SK-N-SH treated with all-trans-retinoic acid at 6 μM for 48 hours (cell line): ENCODE measurements around the gene CLEC2B.

ENCODE experiments used
- ATAC-seq: fragments of 200-7000 bp; cut with Tn5 transposase; 3 replicates; pipeline ENCODE4 v1.9.1; 2020; ENCODE audit warnings: mild to moderate bottlenecking, moderate library complexity
- ARNTL ChIP-seq: fragments of 450-650 bp; formaldehyde crosslinking; IDR thresholded peaks from 2 replicates; pipeline ENCODE4 v1.5.0; 2020; ENCODE audit warnings: low read depth, mild to moderate bottlenecking, moderate library complexity, borderline replicate concordance
- BACH2 ChIP-seq: fragments of 250-450 bp; sonication (Bioruptor Pico); IDR thresholded peaks from 2 replicates; pipeline ENCODE4 v1.9.0; 2021; ENCODE audit warnings: mild to moderate bottlenecking, borderline replicate concordance
- CREB5 ChIP-seq: fragments of 250-450 bp; sonication (Bioruptor Pico); IDR thresholded peaks from 2 replicates; pipeline ENCODE4 v1.5.1; 2020; ENCODE audit warnings: low read depth, mild to moderate bottlenecking, moderate library complexity
- CSDC2 ChIP-seq: fragments of 250-450 bp; sonication (Bioruptor Pico); IDR thresholded peaks from 2 replicates; pipeline ENCODE4 v1.5.0; 2020; ENCODE audit warnings: mild to moderate bottlenecking, moderate library complexity
- CSRNP3 ChIP-seq: fragments of 250-450 bp; sonication (Bioruptor Pico); IDR thresholded peaks from 2 replicates; pipeline ENCODE4 v1.5.1; 2021; ENCODE audit warnings: mild to moderate bottlenecking, moderate library complexity
- ESRRG ChIP-seq: fragments of 250-450 bp; sonication (Bioruptor Pico); IDR thresholded peaks from 2 replicates; pipeline ENCODE4 v1.6.1; 2021; ENCODE audit warnings: mild to moderate bottlenecking
- GLIS3 ChIP-seq: fragments of 250-450 bp; sonication (Bioruptor Pico); IDR thresholded peaks from 2 replicates; pipeline ENCODE4 v1.5.0; 2020; ENCODE audit warnings: mild to moderate bottlenecking, moderate library complexity
- ISL1 ChIP-seq: fragments of 250-450 bp; sonication (Bioruptor Pico); IDR thresholded peaks from 2 replicates; pipeline ENCODE4 v2.1.2; 2022; ENCODE audit warnings: mild to moderate bottlenecking, moderate library complexity
- OSR1 ChIP-seq: fragments of 250-450 bp; sonication (Bioruptor Pico); IDR thresholded peaks from 2 replicates; pipeline ENCODE4 v1.8.0; 2022; ENCODE audit warnings: moderate library complexity, mild to moderate bottlenecking, inconsistent platforms
- PPARA ChIP-seq: fragments of 250-450 bp; sonication (Bioruptor Pico); IDR thresholded peaks from 2 replicates; pipeline ENCODE4 v1.5.0; 2020; ENCODE audit warnings: mild to moderate bottlenecking, borderline replicate concordance
- RARB ChIP-seq: fragments of 250-450 bp; sonication (Bioruptor Pico); IDR thresholded peaks from 2 replicates; pipeline ENCODE4 v1.8.0; 2021; ENCODE audit warnings: mild to moderate bottlenecking, moderate library complexity
- SNAI2 ChIP-seq: fragments of 250-450 bp; sonication (Bioruptor Pico); IDR thresholded peaks from 2 replicates; pipeline ENCODE4 v1.5.0; 2020; ENCODE audit warnings: mild to moderate bottlenecking, moderate library complexity
- TCF4 ChIP-seq: fragments of 250-450 bp; sonication (Bioruptor Pico); IDR thresholded peaks from 2 replicates; pipeline ENCODE4 v1.8.0; 2021; ENCODE audit warnings: mild to moderate bottlenecking, moderate library complexity, borderline replicate concordance
- TOX ChIP-seq: fragments of 250-450 bp; sonication (Bioruptor Pico); IDR thresholded peaks from 2 replicates; pipeline ENCODE4 v1.8.0; 2021; ENCODE audit warnings: mild to moderate bottlenecking, moderate library complexity, borderline replicate concordance
- TSHZ2 ChIP-seq: fragments of 250-450 bp; sonication (Bioruptor Pico); IDR thresholded peaks from 2 replicates; pipeline ENCODE4 v1.5.0; 2020; ENCODE audit warnings: mild to moderate bottlenecking, moderate library complexity
- ZFP3 ChIP-seq: fragments of 250-450 bp; sonication (Bioruptor Pico); IDR thresholded peaks from 2 replicates; pipeline ENCODE4 v1.5.0; 2020; ENCODE audit warnings: mild to moderate bottlenecking, moderate library complexity
- ZNF565 ChIP-seq: fragments of 450-650 bp; formaldehyde crosslinking; conservative IDR thresholded peaks from 2 replicates; pipeline ENCODE4 v1.5.0; 2020; ENCODE audit warnings: low read depth, mild to moderate bottlenecking, moderate library complexity
- ZNF70 ChIP-seq: fragments of 450-650 bp; formaldehyde crosslinking; IDR thresholded peaks from 2 replicates; pipeline ENCODE4 v1.5.0; 2020; ENCODE audit warnings: mild to moderate bottlenecking, moderate library complexity
- ZNF8 ChIP-seq: fragments of 450-650 bp; formaldehyde crosslinking; IDR thresholded peaks from 2 replicates; pipeline ENCODE4 v1.5.0; 2020; ENCODE audit warnings: mild to moderate bottlenecking, moderate library complexity
- TF ChIP-seq, protein P1 (sequence below): fragments of 250-450 bp; sonication (Bioruptor Pico); IDR thresholded peaks from 2 replicates; pipeline ENCODE4 v1.8.0; 2021; ENCODE audit warnings: low read depth, mild to moderate bottlenecking, moderate library complexity, borderline replicate concordance
- TF ChIP-seq, protein P2 (sequence below): fragments of 250-450 bp; sonication (Bioruptor Pico); IDR thresholded peaks from 2 replicates; pipeline ENCODE4 v1.8.0; 2020; ENCODE audit warnings: mild to moderate bottlenecking, moderate library complexity, borderline replicate concordance

Gene CLEC2B

DNA sequence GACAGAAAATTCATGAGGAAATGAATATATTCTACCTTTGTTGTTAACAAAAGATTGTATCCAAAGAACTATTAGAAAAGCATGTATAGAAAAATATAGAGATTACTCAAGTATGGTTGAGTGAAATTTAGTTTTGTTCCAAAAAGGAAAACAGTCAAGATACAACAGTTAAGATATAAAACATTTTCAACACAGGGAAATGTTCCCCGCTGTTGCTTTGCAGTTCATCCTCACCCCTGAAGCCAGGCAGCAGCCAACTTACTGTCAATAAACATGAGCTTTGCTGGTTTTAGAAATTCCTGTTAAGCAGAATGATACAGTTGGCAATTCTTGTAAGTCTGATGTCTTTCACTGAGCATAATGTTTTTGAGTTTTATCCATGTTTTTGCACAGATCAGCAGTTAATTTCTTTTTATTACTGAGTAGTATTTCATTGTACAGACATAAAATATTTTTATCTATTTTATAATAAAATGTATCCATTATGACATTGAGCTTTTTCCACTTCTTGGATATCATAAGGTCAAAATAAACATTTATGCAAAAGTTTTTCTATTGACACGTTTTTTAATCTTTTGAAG is 1.2 kb upstream of the CLEC2B start:
- no peak for ATAC-seq
- TF ChIP-seq TCF4 (CRISPR knock-in tag) (no peak), TOX (CRISPR knock-in tag) (no peak), RARB (CRISPR knock-in tag) (no peak), CREB5 (CRISPR knock-in tag) (no peak), ESRRG (no peak), SNAI2 (CRISPR knock-in tag) (no peak), ZNF8 (no peak), OSR1 (CRISPR knock-in tag) (no peak), BACH2 (no peak), ZNF565 (CRISPR knock-in tag) (no peak)
- TF ChIP-seq, protein P1, sequence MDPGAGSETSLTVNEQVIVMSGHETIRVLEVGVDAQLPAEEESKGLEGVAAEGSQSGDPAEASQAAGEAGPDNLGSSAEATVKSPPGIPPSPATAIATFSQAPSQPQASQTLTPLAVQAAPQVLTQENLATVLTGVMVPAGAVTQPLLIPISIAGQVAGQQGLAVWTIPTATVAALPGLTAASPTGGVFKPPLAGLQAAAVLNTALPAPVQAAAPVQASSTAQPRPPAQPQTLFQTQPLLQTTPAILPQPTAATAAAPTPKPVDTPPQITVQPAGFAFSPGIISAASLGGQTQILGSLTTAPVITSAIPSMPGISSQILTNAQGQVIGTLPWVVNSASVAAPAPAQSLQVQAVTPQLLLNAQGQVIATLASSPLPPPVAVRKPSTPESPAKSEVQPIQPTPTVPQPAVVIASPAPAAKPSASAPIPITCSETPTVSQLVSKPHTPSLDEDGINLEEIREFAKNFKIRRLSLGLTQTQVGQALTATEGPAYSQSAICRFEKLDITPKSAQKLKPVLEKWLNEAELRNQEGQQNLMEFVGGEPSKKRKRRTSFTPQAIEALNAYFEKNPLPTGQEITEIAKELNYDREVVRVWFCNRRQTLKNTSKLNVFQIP (CRISPR knock-in tag), result no peak
- TF ChIP-seq, all 23 proteins: peak for 0

- TF ChIP-seq ZNF565 (CRISPR knock-in tag), result no peak
- no peak for TF ChIP-seq TOX (CRISPR knock-in tag)
- TF ChIP-seq TSHZ2 (CRISPR knock-in tag), result no peak
- no peak for TF ChIP-seq CSRNP3 (CRISPR knock-in tag)
- no peak for TF ChIP-seq RARB (CRISPR knock-in tag)
- no peak for TF ChIP-seq ARNTL (CRISPR knock-in tag)
- no peak for TF ChIP-seq SNAI2 (CRISPR knock-in tag)
- TF ChIP-seq OSR1 (CRISPR knock-in tag), result no peak
- TF ChIP-seq, protein P2, sequence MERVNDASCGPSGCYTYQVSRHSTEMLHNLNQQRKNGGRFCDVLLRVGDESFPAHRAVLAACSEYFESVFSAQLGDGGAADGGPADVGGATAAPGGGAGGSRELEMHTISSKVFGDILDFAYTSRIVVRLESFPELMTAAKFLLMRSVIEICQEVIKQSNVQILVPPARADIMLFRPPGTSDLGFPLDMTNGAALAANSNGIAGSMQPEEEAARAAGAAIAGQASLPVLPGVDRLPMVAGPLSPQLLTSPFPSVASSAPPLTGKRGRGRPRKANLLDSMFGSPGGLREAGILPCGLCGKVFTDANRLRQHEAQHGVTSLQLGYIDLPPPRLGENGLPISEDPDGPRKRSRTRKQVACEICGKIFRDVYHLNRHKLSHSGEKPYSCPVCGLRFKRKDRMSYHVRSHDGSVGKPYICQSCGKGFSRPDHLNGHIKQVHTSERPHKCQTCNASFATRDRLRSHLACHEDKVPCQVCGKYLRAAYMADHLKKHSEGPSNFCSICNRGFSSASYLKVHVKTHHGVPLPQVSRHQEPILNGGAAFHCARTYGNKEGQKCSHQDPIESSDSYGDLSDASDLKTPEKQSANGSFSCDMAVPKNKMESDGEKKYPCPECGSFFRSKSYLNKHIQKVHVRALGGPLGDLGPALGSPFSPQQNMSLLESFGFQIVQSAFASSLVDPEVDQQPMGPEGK (CRISPR knock-in tag), result no peak
- no peak for TF ChIP-seq ZNF70
- TF ChIP-seq ZNF8, result no peak
- no peak for TF ChIP-seq CSDC2 (CRISPR knock-in tag)
- TF ChIP-seq ISL1 (CRISPR knock-in tag), result no peak
- TF ChIP-seq ESRRG, result no peak
- TF ChIP-seq, protein P1 (CRISPR knock-in tag), result no peak
- TF ChIP-seq ZFP3 (CRISPR knock-in tag), result no peak
- TF ChIP-seq PPARA, result no peak
- TF ChIP-seq GLIS3 (CRISPR knock-in tag), result no peak
- TF ChIP-seq BACH2, result no peak
- no peak for TF ChIP-seq TCF4 (CRISPR knock-in tag)
- ATAC-seq, result no peak
Measured at GRCh38 chr12:9868951-9869306, 225 bp downstream of the CLEC2B start.
